Hematopoietic multipotent progenitor cell treated with erythropoietin and hydrocortisone succinate and interleukin-3 and kit ligand, for 4 days (in vitro differentiated cells): ENCODE measurements around the gene HOMER1.

ENCODE experiments used
- DNase-seq: peaks from one replicate; pipeline ENCODE4 v3.0.0-alpha.2; 2015

The HOMER1 gene

DNA sequence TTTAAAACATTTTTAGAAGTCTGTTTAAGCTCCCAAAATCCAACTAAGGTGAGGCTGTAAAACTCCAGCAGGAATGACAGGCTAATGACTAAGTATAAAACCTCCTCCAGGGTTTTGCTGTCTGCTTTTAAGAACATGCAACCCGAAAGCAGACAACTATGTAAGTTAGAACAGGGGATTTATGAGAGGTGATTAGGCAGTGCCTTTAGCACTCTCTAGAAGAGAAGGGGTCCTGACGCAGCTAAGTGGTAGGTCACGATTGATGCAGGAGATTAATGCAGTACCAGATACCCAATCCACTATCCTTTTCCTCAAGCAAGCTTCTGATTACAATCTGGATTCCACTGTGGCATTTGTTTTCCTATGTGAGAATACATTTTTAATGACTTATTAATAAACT lies 25.9 kb downstream of the HOMER1 start:
- no peak for DNase-seq

DNA sequence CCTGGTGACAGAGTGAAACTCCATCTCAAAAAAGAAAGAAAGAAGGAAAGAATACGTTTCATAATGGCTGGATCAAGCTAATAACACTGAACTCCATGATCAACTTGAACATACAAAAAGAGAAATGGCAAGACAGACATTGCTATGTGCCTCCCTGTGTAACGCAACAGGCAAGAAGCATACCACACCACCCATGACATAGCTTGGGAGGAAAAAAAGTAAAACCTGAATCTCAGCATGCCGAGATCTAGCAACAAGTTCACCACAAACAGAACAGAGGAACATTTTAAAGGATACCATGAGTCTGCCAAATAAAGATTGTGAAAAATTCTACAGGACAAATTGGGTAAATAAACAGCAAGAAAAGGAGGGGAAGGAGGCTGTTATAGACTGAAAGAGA lies 26.7 kb downstream of the HOMER1 start:
- no peak for DNase-seq

DNA sequence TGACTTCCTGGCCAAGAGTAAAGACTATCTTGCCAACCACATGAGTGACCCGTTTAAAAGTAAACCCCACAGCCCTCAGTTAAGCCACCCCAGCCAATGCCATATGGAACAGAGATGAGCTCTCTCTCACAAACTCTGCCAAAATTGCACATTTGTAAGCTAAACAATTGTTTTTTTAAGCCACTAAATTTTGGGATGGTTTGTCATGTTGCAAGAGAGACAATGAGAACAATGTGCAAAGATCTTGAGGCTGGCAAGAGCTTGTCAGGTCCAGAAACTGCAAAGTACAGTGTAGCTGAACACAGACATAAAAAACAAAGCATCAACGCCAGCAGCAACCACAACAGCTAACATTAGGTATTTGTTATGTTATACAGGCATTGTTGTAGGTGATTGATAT lies 27.8 kb downstream of the HOMER1 start:
- no peak for DNase-seq

DNA sequence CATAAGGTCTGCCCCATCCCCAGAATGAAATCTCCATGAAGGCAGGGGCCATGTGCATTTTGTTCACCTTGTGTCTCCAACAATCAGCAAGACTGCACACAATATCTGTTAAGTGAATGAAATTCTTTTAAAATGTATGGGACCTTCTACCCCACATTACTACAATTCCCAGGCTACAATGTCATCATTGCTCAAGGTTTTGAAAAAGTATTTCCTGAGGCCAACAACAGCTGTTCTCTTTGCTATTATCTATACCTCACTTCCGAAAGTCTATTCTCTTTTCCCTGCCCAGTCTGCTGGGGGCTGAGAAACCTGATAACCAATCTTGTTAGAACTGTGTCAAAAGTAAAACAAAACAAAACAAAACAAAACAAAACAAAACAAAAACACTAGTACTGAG lies 29.2 kb downstream of the HOMER1 start:
- no peak for DNase-seq

DNA sequence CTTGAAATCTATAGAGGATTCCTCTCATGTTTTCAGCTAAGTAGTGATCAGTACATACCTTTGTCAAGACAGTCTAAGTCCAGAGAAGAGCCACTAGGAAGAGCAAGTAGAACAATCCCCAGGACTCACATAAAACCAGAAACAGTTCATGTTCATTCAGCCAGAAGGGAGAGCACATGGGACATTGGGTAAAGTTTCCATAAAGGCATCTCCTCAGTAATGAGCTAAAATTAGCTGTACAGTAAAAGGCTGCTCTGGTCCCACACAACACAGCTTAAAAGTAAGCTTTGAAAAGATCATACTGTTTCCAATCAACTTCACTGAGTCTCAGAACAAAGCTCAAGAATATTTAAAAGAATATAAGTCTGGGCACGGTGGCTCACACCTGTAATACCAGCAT lies 32.4 kb downstream of the HOMER1 start:
- no peak for DNase-seq

DNA sequence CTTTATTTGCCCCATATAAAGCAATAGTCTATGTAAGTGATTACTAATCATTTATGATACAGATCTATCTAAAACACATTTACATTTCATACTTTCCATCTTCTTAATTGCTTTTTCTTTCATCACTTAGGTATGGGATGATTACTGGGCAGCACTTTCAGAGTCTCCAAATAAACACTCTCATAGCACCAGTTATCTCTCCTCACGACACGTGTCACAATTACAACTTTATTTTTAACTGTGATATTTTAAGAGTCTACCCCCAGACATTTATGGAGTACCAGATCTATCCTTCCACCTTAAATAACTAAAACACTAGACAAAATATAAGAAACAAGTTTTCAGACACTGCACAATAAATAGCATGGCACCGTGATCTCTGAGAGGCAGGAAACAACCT lies 32.9 kb downstream of the HOMER1 start:
- no peak for DNase-seq

DNA sequence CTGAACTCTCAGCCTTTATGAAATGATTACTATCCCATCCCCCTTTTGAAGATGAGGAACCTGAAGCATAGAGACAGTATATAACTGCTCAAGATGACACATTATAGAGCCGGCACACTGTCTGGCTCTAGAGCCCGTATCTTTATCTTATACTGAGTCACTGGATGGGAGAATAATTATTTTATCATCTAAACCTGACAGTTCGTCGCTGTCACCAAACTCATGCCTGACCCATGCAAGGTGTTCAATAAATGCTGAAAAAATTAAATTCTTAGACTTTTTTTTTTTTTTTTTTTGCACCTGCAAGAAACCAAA lies 38.8 kb downstream of the HOMER1 start:
- no peak for DNase-seq

DNA sequence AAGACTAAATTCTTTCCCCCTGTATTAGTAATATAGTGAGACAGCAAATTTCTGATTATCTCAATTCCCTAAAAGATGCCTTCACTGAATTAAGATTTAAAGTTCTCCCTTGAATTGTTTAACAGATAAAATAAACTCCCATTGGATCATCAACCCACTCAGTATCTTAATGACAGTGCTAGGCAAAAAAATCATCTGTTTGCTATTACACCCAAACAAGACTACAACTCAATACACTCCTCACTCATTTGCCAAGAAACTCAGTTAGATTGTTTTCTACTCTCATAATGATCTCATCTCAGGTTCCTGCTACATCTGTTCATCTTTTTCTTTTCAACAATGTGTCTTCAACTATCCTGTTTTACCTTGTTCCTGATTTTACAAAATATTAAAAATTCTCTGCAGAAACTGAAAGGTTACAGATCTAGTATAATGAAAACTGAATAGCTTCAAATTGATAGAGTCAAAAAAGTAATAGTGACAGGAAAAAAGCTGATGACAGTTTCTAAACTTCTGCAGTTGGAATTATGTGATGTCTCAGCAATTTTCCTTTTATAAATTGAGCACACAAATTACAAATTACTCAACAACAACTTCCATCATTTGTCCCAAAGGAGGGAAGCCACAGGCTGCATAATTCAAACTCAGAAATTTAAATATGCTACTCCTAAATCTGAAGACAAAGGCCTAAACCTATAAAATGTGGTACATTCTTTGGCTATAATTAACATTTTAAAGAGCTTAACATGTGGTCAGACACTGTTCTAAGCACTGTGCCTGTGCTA lies 39.4 kb downstream of the HOMER1 start:
- no peak for DNase-seq

DNA sequence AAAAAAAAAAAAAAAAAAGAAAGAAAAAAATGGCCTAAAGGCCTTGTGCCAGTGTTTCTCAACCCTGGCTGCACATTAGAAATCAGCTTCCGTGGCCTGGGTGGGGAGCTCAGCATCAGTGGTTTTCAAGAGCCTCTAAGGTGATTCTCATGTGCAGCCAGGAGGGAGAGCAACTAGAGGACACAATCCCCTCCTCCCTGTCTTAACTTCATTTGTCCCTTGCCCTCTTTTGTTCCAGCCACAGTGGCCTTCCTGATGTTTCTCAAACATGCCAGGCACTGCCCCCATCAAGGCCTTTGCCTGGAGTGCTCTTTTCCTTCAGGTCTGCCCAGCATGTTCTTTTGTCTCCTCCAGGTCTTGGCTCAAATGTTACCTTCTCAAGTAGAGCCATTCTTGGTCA lies 42.4 kb downstream of the HOMER1 start:
- no peak for DNase-seq

DNA sequence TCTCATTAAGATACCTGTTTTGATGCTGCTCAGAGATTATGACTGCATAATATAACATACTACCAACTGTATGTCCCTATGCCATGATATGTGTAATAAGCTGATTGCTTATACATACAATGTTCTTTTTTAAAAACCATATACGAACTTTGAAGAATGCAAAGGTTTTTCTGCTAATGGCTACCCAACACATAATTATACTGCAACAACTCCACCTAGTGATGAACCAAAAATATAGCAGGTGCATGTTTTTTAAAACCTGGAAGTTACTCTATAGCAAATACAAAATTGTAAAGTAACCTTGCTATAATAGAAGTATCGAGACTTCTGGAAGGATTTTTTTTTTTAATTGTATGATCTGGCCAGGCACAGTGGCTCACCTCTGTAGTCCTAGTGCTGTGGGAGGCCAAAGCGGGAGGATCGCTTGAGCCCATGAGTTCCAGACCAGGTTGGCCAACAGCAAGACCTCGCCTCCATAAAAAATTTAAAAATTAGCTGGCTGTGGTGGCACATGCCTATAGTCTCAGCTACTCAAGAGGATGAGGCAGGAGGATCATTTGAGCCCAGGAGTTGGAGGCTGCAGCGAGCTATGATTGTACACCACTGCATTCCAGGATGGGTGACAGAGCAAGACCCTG lies 49.1 kb downstream of the HOMER1 start:
- peak; percentile 64 for DNase-seq

DNA sequence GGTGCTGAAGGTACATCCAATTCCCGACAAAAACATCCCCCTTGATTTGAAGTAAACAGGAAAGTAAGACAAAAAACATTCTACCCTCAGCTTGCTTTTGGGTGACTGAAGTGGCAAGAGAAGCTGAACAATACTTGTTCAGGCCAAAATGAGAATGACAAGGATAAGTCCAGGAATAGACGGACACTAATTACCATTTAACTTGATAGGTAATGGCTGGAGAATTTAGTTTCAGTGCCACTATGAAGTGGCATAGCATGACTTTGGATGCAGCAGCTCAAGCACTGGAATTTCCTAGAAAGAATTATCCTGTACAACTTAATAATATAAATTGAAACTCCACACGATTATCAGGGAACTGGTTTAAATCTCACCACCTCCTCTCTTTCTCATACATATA lies 49.7 kb downstream of the HOMER1 start:
- no peak for DNase-seq

DNA sequence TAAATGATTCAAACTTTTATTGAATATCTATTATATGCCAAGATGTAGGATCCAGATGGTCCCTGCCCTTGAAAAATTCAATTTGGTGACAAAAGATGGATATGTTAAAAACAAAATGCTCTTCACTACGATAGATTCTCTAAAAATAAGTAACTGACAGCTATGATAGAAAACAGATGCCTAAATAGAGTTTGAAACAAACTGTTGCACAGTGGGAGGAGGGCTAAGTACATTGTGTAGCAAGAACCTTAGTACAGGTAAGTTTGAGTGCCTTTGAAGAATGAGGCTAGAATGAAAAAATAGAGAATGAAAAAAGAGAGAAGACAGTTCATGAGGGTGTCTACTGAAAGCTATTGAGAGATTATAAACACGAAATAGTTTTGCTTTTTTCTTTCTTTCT lies 54.3 kb downstream of the HOMER1 start:
- DNase-seq, result no peak

DNA sequence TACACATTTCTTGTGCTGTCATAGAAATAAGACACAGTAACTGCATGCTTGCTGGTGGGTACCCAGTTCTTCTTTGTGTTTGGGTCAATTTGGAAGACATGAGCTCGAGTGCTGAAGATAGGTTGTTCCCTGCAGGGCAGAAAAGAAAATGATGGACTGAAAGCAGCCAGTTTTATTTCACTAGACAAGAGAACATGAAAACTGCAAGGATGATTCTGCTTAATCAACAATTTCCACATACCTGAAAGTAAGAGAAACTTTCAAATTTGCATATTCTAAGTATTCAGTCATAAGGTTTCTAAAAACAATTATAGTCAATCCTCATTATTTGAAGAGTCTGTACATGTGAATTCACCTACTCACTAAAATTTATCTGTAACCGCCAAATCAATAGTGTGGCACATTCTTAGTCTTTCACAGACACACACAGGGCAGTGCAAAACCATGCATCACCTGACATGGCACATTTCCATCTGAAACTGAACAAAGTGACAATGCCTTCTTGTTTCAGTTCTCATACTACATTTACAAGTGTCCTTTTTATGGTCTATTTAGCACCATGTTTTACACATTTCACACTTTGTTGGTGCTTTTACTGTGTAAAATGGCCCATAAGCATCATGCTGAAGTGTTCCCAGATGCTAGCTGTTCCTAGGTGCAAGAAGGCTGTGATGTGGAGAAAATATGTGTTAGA lies 56.9 kb downstream of the HOMER1 start:
- DNase-seq, result no peak

DNA sequence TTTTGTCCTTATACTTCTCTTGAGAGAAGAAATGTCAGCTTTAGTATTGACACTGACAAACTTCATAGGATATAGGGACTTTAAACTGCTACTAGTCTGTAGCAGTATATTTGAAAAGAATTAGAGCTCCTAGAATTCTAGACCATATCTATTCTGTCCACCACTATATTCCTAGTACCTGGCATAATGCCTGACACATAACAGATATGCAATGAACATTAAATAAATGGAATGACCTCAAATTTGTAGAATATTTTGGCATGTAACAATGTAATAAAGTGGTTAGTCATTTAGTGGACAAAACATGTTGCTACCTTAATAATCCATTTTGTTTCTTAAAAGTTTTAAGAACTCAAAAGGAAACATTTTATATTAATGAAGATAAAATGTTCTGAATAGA lies 57.5 kb downstream of the HOMER1 start:
- no peak for DNase-seq

DNA sequence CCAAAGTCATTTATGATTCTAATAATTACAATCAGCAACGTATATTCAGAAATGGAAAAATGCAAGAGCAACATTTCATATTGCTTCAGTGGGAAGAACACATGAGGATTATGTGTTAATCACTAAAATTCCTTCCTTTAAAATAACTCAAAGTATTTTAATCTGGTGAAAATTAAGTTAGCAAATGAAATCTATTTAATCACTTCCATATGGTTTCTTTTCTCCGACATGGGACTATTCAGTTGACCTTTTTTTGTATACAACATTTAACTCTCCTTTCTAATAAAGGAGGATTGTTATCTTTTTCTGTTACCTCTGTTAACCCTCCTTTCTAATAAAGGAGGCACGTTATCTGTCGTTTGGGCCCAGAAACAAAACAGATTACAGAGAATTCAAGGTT lies 59.9 kb downstream of the HOMER1 start:
- no peak for DNase-seq

DNA sequence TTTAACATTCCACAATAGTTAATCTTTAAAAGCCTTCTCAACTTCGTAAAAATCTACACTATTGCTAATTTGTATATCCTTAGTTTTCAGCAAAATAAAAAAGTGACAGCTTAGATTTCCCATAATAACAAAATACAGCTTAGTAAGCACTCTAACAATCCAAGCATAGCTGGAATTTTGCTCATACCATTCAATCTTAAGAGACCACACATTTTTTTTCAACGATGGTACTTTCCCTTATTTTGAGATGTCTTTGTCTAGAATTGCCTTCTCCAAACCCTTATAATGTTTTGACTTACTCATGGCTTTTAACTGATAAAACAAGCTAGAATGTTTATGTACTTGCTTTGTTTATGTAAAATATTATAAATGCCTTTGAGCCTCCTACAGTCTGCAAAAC lies 65.6 kb downstream of the HOMER1 start:
- no peak for DNase-seq

DNA sequence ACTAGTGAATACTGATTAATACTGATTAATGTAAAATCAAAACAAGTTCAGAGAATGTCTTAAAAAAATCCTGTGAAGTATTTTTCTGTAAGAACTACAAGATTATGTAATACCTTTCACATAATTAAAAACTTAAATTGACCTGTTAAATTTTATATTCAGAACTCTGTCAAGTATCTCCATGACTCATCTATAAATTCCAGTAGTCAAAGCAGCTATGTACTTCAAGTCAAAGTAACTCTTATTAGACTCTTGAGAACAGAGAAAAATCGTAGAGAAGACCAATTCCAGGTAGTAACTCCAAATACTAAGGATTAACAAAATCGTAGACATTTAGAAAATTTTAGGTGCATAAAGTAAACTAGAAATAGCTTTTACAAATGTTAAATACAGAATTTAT lies 77.1 kb downstream of the HOMER1 start:
- DNase-seq, result no peak

DNA sequence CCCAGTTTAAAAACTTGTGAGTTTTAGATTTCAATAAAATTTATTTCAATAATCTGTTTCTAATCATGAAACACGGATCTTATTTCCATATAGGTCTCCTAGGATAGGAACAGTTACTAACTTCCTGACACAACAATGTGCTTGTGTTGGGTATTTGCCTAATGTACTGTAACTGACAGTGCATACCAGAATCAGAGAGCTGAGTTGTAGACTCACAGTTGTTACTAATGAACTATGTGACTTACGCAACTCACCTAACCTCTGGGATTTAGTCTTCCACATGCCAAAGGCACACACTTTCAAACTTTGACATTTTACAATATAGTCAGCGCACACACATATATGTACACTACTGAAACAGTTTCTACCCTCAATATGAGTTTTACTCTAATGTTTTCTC lies 77.7 kb downstream of the HOMER1 start:
- DNase-seq, result no peak

DNA sequence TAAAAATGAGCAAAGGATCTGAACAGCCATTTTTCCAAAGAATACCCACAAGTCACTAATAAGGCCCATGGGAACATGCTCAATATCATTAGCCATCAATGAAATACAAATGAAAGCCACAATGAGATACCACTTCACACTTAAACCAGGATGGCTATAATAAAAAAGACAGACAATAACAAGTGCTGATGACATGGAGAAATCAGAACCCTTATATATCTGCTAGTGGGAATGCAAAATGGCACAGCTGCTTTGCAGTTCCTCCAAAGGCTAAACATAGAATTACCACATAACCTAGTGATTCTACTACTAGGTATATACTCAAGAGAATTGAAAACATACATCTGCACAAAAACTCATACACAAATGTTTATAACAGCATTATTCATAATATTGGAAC lies 83.7 kb downstream of the HOMER1 start:
- no peak for DNase-seq

DNA sequence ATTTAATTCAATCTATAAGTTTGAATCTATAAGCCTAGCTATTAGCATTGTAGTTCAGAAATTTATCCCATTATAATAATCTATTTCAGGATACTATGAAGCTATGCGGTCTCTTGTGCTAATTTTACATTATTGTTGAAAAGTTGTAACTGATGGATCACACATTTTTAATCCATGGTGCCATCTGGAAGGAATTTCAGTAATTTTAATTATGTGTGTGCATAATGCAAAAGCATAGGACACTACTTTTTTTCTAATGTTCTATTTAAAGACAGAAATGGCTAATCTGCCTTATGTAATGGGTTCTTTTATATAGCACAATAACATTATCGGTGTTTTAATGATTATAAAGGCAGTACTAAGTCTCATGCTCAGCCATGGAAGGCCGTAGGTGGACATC lies 90.6 kb downstream of the HOMER1 start:
- DNase-seq, result no peak

DNA sequence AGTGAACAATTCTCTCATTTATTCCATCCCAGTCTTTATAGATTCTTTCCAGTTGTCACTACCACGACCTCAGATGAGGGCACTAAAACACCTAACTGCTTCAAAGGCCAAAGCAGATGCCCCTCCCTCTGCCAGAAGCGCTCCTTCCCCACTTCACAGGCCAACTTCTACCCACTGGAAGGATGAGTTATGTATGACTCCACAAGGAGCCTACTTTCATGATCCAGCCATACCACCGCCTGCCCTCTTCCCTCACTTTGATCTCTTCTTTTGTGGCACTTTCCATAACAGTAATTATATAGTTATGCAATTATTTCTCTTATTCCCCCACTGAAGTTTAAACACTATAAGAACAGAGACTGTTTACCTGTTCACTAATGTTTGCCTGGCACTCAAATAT lies 93.7 kb downstream of the HOMER1 start:
- DNase-seq, result no peak

DNA sequence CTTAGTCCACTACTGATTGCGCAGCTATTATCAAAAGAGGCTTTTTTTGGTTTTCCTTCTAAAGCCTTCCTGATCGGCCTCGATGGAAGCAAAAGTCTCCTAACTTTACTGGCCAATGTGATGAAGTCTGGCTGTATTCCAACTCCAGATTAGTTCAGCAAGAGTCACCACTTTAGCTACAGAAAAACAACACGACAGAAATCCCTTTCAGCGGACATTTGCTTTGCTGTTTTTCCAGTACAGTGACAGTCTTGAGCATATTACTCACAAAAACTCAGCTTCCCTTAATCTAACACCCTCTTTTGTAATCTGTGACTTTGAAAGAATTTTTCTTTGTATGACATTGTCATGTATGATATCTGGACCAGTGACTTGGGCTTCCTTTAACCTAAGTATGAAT lies 95.7 kb downstream of the HOMER1 start:
- no peak for DNase-seq

DNA sequence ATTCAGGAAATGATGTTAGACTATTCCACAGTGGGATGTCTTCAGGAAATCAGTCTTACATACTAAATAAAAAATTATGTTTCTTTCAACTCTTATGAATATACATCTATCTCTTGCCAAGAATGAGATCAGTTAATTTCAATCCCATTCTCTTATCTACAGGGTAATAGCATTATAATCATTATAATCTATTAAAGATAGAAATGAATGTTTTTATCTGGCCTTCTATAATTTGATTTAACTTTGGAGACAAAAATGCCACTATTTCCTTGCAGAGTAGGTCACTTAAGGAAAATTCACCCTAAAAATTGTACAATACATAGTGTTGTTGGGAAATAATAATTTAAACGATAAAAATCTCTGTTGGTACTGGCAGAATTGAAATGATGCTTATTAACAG lies 96.4 kb downstream of the HOMER1 start:
- DNase-seq, result no peak

DNA sequence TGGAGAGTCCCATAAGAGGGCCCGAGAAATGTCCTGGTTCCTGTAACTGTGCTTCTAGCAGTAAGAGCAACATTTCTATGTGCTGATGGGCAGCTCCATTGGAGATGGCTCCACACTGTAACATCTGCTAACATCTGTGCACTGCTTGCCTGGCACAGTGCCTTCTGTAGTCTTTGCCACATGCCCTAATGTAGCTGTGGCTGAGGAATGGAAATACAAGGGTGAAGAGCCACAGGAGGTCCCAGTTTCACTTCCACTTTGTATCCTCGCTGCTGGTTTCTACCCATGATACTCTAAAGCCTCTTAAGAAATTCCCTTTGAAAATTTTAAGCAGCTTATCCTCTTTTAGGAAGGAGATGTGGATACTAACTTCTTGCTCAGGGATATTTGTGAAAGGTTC lies 97.4 kb downstream of the HOMER1 start:
- peak; percentile 3 for DNase-seq

DNA sequence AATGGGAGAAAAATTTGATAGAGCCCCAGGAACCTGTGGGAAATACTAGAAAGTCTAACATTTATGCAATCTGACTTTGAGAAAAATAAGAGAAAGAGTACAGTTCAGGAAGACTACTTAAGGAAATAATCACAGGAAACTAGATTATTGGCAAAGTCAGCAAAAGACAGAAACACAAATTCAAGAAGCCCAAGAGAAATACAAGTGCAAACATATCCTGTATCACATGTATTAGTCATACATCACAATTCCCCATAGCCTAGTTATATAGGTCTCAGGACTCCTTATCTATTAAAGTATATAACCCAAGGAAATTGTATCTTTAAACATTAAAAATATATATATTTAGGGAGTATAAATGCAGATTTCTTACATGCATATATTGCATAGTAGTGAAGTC lies 100.8 kb downstream of the HOMER1 start:
- DNase-seq, result no peak
